Measurements from ENCODE around the gene TBXAS1. TPM values are rescaled to one million over a fixed set of nuclear protein-coding genes. Genes with fewer than 3 reads are reported as not detected.

Gene TBXAS1
- total RNA-seq, 1 donor from 2014 or later = not detected

GRCh38 chr7:139930286-139930965 is 101.4 kb downstream of the TBXAS1 start:
- DNase-seq = no peak
- Mint-ChIP-seq H3K4me1 (ENCODE audit: low read depth, unreplicated experiment) (no peaks in the 10 kb centered on the region), H3K27ac (ENCODE audit: unreplicated experiment) (no peak overlapping the region), H3K4me3 (ENCODE audit: unreplicated experiment) (no peak overlapping the region), H3K27me3 (ENCODE audit: unreplicated experiment) (no peaks in the 10 kb centered on the region), H3K9me3 (ENCODE audit: unreplicated experiment) (peaks cover 2% of the 10 kb centered on the region), H3K36me3 (ENCODE audit: unreplicated experiment) (no peaks in the 10 kb centered on the region)
- TF ChIP-seq CTCF (IDR thresholded peaks at IDR 0.05; ENCODE audit: partially characterized antibody, unreplicated experiment) = no peak

GRCh38 chr7:139931190-139931934 is 102.3 kb downstream of the TBXAS1 start:
- no peak overlapping the region for H3K4me3 Mint-ChIP-seq (ENCODE audit: unreplicated experiment)
- H3K27me3 Mint-ChIP-seq (ENCODE audit: unreplicated experiment) = no peaks in the 10 kb centered on the region
- peaks cover 2% of the 10 kb centered on the region for H3K9me3 Mint-ChIP-seq (ENCODE audit: unreplicated experiment)
- no peak for TF ChIP-seq CTCF (IDR thresholded peaks at IDR 0.05; ENCODE audit: partially characterized antibody, unreplicated experiment)
- H3K4me1 Mint-ChIP-seq (ENCODE audit: low read depth, unreplicated experiment) = no peaks in the 10 kb centered on the region
- H3K27ac Mint-ChIP-seq (ENCODE audit: unreplicated experiment) = no peak overlapping the region
- H3K36me3 Mint-ChIP-seq (ENCODE audit: unreplicated experiment) = no peaks in the 10 kb centered on the region
- DNase-seq = no peak

- Mint-ChIP-seq H3K36me3 (ENCODE audit: unreplicated experiment) (no peaks in the 10 kb centered on the region), H3K27ac (ENCODE audit: unreplicated experiment) (no peak overlapping the region), H3K4me3 (ENCODE audit: unreplicated experiment) (no peak overlapping the region), H3K27me3 (ENCODE audit: unreplicated experiment) (no peaks in the 10 kb centered on the region), H3K4me1 (ENCODE audit: low read depth, unreplicated experiment) (no peaks in the 10 kb centered on the region), H3K9me3 (ENCODE audit: unreplicated experiment) (peaks cover 2% of the 10 kb centered on the region)
- DNase-seq = no peak
- TF ChIP-seq CTCF (IDR thresholded peaks at IDR 0.05; ENCODE audit: partially characterized antibody, unreplicated experiment) = no peak
These were observed 103.5 kb downstream of the TBXAS1 start for GRCh38 chr7:139932531-139932930.

- H3K27me3 Mint-ChIP-seq (ENCODE audit: unreplicated experiment) = peaks cover 2% of the 10 kb centered on the region
- H3K4me3 Mint-ChIP-seq (ENCODE audit: unreplicated experiment) = no peak overlapping the region
- H3K27ac Mint-ChIP-seq (ENCODE audit: unreplicated experiment) = no peak overlapping the region
- no peaks in the 10 kb centered on the region for H3K36me3 Mint-ChIP-seq (ENCODE audit: unreplicated experiment)
- H3K4me1 Mint-ChIP-seq (ENCODE audit: low read depth, unreplicated experiment) = no peaks in the 10 kb centered on the region
- TF ChIP-seq CTCF (IDR thresholded peaks at IDR 0.05; ENCODE audit: partially characterized antibody, unreplicated experiment) = no peak
- DNase-seq = no peak
- no peaks in the 10 kb centered on the region for H3K9me3 Mint-ChIP-seq (ENCODE audit: unreplicated experiment)
These were observed 107.8 kb downstream of the TBXAS1 start for GRCh38 chr7:139936760-139937310.

GRCh38 chr7:139937715-139938114 is 108.7 kb downstream of the TBXAS1 start:
- TF ChIP-seq CTCF (IDR thresholded peaks at IDR 0.05; ENCODE audit: partially characterized antibody, unreplicated experiment) = no peak
- H3K4me1 Mint-ChIP-seq (ENCODE audit: low read depth, unreplicated experiment) = no peaks in the 10 kb centered on the region
- no peaks in the 10 kb centered on the region for H3K9me3 Mint-ChIP-seq (ENCODE audit: unreplicated experiment)
- peaks cover 2% of the 10 kb centered on the region for H3K27me3 Mint-ChIP-seq (ENCODE audit: unreplicated experiment)
- no peak overlapping the region for H3K4me3 Mint-ChIP-seq (ENCODE audit: unreplicated experiment)
- H3K36me3 Mint-ChIP-seq (ENCODE audit: unreplicated experiment) = no peaks in the 10 kb centered on the region
- H3K27ac Mint-ChIP-seq (ENCODE audit: unreplicated experiment) = no peak overlapping the region
- DNase-seq = no peak

Data from glutamatergic neuron (in vitro differentiated cells).